Astrocyte (in vitro differentiated cells and primary cell): Measurements from ENCODE around the gene BPTF.

Experiments used
- CTCF ChIP-seq: IDR thresholded peaks from 2 replicates; pipeline ENCODE4 v1.5.1; 2011; ENCODE audit warnings: low read depth, mild to moderate bottlenecking, inconsistent platforms, low read length, moderate library complexity; ENCODE audit not compliant: insufficient read depth
- EZH2 ChIP-seq: IDR thresholded peaks from 2 replicates; pipeline ENCODE4 v1.6.1; 2012; ENCODE audit warnings: mild to moderate bottlenecking, low read length, inconsistent platforms; ENCODE audit not compliant: insufficient read depth

GRCh38 chr17:67974598-67975066 lies 149.3 kb downstream of the BPTF start:
- TF ChIP-seq EZH2 (no peak), CTCF (no peak)
